Sigmoid colon (tissue), 7 donors: ENCODE data around the gene WASF3. TPM values are rescaled to one million over a fixed set of nuclear protein-coding genes. Genes with fewer than 3 reads are reported as not detected.

Experiments used
- DNase-seq: peaks from one replicate; pipeline ENCODE4 v3.0.0-alpha.2; 2019
- H3K27ac ChIP-seq, 4 donors: fragments of 200-600 bp; sonication (generic); one replicate each; pipeline ENCODE4 v1.5.1; 2016 to 2019; ENCODE audit warnings: mild to moderate bottlenecking in 1 of 4
- H3K27me3 ChIP-seq, 3 donors: fragments of 200-600 bp; sonication (generic); one replicate each; pipeline ENCODE4 v1.5.1; 2019; ENCODE audit warnings: mild to moderate bottlenecking in 1 of 3
- H3K36me3 ChIP-seq, 4 donors: fragments of 200-600 bp; sonication (generic); one replicate each; pipeline ENCODE4 v1.5.1; 2016 to 2019
- H3K4me1 ChIP-seq, 4 donors: fragments of 200-600 bp; sonication (generic); one replicate each; pipeline ENCODE4 v1.5.1; 2017 to 2019
- H3K4me3 ChIP-seq, 4 donors: fragments of 200-600 bp; sonication (generic); one replicate each; pipeline ENCODE4 v1.5.1; 2017 to 2019; ENCODE audit warnings: mild to moderate bottlenecking in 2 of 4, moderate library complexity in 1 of 4
- H3K9me3 ChIP-seq, 4 donors: fragments of 200-600 bp in 3 of 4; sonication (generic) in 3 of 4; one replicate each; pipeline versions ENCODE4 v1.5.1 to v1.6.1; 2013 to 2019
- EP300 ChIP-seq, 4 donors: sonication (generic); formaldehyde crosslinking; IDR thresholded peaks; one replicate each; pipeline ENCODE4 v1.6.1; 2017; ENCODE audit warnings: antibody characterized with exemption in 4 of 4
- POLR2A ChIP-seq, 2 donors: fragments of 450-650 bp; IDR thresholded peaks; one replicate each; pipeline ENCODE4 v1.6.1; 2016; ENCODE audit warnings: antibody characterized with exemption in 2 of 2, mild to moderate bottlenecking in 2 of 2, moderate library complexity in 2 of 2
- POLR2AphosphoS5 ChIP-seq, 4 donors: sonication (generic); formaldehyde crosslinking; IDR thresholded peaks; one replicate each; pipeline ENCODE4 v1.6.1; 2017; ENCODE audit warnings: antibody characterized with exemption in 4 of 4
- WGBS, 2 donors: extraction: QIAGEN DNeasy Blood & Tissue Kit; methylation state at CpG; one replicate each; pipeline ENCODE4 v1.1.7; 2013; 5-methylcytosine and 5-hydroxymethylcytosine counted together
- intact Hi-C: fragments of 100-400 bp; cut with DNase I; formaldehyde crosslinking; loops from one replicate; pipeline ENCODE4 v1.15.1; 2023
- polyA plus RNA-seq, 3 donors: library from polyadenylated mRNA; stranded (reverse); fragments of 200-250 nt; gene quantifications; one replicate each; pipeline ENCODE4 v1.2.3, GENCODE V29; 2013
- total RNA-seq, 4 donors: library from RNA; depleted of rRNA; stranded (reverse); fragments of >200 nt; gene quantifications; one replicate each; pipeline ENCODE4 v1.1.0, GENCODE V29; 2016
- TF ChIP-seq, protein P1 (sequence below), 4 experiments: fragments of 450-650 bp in 3 of 4; fragments of 200-600 bp in 1 of 4; IDR thresholded peaks; one replicate each; pipeline ENCODE4 v1.5.1; 2016 to 2019; ENCODE audit warnings: antibody characterized with exemption in 4 of 4, mild to moderate bottlenecking in 3 of 4, moderate library complexity in 2 of 4
- donor health status: healthy with polysubstance abuse.
- donor health status: Bipolar disorder and iron deficiency.
- donor health status: healthy.

Gene WASF3
- total and polyA plus RNA-seq, 7 donors = 0.92 to 17.1 (median 12.4) TPM

DNA sequence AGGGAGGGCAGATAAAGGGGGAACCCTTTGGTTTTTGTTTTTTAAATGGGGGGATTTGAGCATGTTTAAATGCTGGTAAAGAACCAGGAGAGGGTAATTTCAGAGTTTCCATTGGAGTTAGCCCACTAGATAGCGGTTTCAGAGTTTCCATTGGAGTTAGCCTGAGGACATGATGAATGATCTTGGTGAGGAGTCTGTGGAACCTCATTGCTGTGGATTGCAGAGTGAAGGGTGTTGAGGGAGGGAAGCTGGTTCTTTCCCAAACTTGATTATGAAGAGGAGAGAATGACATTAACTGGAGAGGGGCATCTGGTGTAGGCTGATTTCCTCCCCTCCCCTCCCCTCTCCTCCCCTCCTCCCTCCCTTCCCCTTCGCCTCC is 5.0 kb downstream of the WASF3 start:
- intact Hi-C loops = no loop called here
- 85 to 88% methylated on average over 1 of the region's 2 CpGs for WGBS, 2 donors
- Histone ChIP-seq H3K9me3 (no peaks in the 10 kb centered on the region), H3K36me3 (no peaks in the 10 kb centered on the region), H3K4me1 (peaks cover 0 to 11% (median 4%) of the 10 kb centered on the region in 4 donors), H3K27me3 (no peaks in the 10 kb centered on the region), H3K4me3 (no peak overlapping the region), H3K27ac (no peak overlapping the region)
- no peak for DNase-seq
- TF ChIP-seq POLR2AphosphoS5 (IDR thresholded peaks at IDR 0.05) (no peak), EP300 (IDR thresholded peaks at IDR 0.05) (no peak), POLR2A (IDR thresholded peaks at IDR 0.05) (no peak)
- TF ChIP-seq, protein P1, sequence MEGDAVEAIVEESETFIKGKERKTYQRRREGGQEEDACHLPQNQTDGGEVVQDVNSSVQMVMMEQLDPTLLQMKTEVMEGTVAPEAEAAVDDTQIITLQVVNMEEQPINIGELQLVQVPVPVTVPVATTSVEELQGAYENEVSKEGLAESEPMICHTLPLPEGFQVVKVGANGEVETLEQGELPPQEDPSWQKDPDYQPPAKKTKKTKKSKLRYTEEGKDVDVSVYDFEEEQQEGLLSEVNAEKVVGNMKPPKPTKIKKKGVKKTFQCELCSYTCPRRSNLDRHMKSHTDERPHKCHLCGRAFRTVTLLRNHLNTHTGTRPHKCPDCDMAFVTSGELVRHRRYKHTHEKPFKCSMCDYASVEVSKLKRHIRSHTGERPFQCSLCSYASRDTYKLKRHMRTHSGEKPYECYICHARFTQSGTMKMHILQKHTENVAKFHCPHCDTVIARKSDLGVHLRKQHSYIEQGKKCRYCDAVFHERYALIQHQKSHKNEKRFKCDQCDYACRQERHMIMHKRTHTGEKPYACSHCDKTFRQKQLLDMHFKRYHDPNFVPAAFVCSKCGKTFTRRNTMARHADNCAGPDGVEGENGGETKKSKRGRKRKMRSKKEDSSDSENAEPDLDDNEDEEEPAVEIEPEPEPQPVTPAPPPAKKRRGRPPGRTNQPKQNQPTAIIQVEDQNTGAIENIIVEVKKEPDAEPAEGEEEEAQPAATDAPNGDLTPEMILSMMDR (IDR thresholded peaks at IDR 0.05) = no peak

DNA sequence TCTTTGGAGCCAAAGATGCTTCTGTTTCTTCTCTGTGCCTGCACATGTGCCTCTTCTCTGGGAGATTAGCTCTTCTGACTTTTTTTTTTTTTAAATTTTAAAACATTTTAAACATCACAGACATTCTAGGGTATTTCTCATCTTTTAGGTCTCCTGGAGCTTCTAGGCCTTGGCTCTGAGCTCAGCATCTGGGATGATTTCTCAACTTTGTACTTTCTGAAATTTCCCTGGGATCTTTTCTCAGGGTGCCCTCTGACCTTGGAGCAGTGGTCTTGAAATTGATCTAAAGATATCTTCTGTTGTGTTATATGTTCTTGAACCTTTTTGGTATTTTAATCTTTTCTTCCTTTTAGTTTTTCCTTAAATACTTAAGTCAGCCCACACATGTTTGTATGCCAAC is 6.2 kb downstream of the WASF3 start:
- no peak overlapping the region for H3K4me3 ChIP-seq
- intact Hi-C loops = no loop called here
- no peaks in the 10 kb centered on the region for H3K9me3 ChIP-seq
- TF ChIP-seq, protein P1 (IDR thresholded peaks at IDR 0.05) = no peak
- TF ChIP-seq POLR2A (IDR thresholded peaks at IDR 0.05) = no peak
- TF ChIP-seq POLR2AphosphoS5 (IDR thresholded peaks at IDR 0.05) = no peak
- TF ChIP-seq EP300 (IDR thresholded peaks at IDR 0.05) = no peak
- H3K27me3 ChIP-seq = no peaks in the 10 kb centered on the region
- no peak overlapping the region for H3K27ac ChIP-seq
- peaks cover 0 to 4% (median under 1%) of the 10 kb centered on the region in 4 donors for H3K4me1 ChIP-seq
- H3K36me3 ChIP-seq = no peaks in the 10 kb centered on the region
- no peak for DNase-seq

DNA sequence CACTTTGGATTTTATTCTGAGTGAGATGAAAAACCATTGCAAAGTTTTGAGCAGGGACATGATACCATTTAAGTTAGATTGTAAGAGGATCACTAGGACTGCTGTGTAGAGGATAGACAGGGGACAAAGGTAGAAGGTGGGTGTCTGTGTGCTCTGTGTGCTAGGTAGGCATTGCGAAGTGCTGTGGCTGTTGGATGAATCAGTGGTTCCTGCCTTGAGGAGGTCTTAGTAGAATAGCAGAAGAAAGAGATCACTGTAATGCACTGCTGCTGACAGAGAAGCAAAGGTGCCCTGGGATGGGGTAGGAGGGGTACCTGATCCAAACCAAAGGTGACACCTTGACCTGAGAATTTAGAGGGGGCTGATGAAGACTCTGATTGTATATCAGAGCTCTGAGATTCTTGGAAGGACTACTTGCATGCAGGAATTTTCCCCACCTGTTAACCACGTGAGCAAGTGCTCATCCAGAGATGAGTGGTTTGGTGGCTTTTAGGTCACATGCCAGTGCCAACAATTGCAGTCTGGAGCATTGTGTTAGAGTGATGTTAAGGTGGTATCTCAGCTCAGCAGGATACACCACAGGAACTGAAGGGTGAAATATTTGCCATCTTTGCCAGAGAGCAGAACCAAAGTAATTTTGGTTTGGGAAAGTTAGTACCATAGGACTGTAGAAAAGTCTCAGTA is 10.8 kb downstream of the WASF3 start:
- H3K9me3 ChIP-seq = no peaks in the 10 kb centered on the region
- H3K4me1 ChIP-seq = no peaks in the 10 kb centered on the region
- no peaks in the 10 kb centered on the region for H3K27me3 ChIP-seq
- no peak overlapping the region for H3K4me3 ChIP-seq
- H3K27ac ChIP-seq = no peak overlapping the region
- no peak for DNase-seq
- intact Hi-C loops = no loop called here
- TF ChIP-seq, protein P1 (IDR thresholded peaks at IDR 0.05) = no peak
- TF ChIP-seq POLR2AphosphoS5 (IDR thresholded peaks at IDR 0.05) = no peak
- no peak for TF ChIP-seq POLR2A (IDR thresholded peaks at IDR 0.05)
- TF ChIP-seq EP300 (IDR thresholded peaks at IDR 0.05) = no peak
- WGBS, 2 donors = 60 to 83% methylated on average over 2 of the region's 2 CpGs
- H3K36me3 ChIP-seq = no peaks in the 10 kb centered on the region

DNA sequence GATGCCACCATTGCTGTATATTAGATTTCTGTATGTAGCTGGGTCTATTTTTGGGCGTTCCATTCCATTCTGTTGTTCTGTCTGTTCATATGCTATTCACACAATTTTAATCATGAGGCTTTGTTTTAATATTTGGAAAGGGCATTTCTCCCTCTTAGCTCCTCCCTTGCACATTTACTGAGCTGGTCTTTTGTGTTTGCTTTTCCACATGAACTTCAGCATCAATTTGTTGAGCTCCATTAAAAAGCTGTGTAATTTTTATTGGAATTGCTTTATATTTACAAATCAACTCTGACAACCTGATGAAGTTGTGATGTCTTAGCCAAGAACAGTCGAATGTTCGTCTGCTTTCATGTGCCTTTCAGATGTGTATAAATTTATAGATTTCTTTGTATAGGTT is 14.0 kb downstream of the WASF3 start:
- H3K9me3 ChIP-seq = no peaks in the 10 kb centered on the region
- TF ChIP-seq POLR2AphosphoS5 (IDR thresholded peaks at IDR 0.05) (no peak), EP300 (IDR thresholded peaks at IDR 0.05) (no peak), POLR2A (IDR thresholded peaks at IDR 0.05) (no peak)
- TF ChIP-seq, protein P1 (IDR thresholded peaks at IDR 0.05) = no peak
- 58 to 83% methylated on average over 3 of the region's 3 CpGs for WGBS, 2 donors
- no peak for DNase-seq
- no peaks in the 10 kb centered on the region for H3K4me1 ChIP-seq
- H3K27me3 ChIP-seq = no peaks in the 10 kb centered on the region
- no peak overlapping the region for H3K27ac ChIP-seq
- no peaks in the 10 kb centered on the region for H3K36me3 ChIP-seq
- intact Hi-C loops = no loop called here
- no peak overlapping the region for H3K4me3 ChIP-seq

DNA sequence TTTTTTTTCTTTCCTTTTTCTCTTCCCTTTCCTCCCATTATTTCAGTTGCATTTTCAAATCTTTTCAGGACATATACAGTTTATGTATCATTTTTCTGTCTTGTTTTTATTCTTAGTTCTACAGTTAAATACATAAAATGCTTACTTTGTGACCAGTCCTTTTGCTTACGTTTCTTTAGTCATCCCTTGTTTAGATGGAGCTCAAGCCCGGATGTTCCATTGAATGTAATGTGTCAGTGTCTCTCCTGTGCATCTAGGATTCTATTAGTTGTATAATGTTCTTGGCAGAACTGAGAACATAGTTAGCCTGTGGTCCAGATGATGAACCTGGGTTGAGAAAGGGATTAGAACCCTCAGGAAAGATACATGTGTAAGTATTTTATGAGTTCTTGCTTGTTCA is 17.8 kb downstream of the WASF3 start:
- H3K27me3 ChIP-seq = no peaks in the 10 kb centered on the region
- 87 to 96% methylated on average over 2 of the region's 2 CpGs for WGBS, 2 donors
- H3K36me3 ChIP-seq = no peaks in the 10 kb centered on the region
- H3K27ac ChIP-seq = no peak overlapping the region
- no peak overlapping the region for H3K4me3 ChIP-seq
- H3K9me3 ChIP-seq = no peaks in the 10 kb centered on the region
- no peaks in the 10 kb centered on the region for H3K4me1 ChIP-seq
- DNase-seq = no peak
- intact Hi-C loops = no loop called here
- TF ChIP-seq EP300 (IDR thresholded peaks at IDR 0.05) (no peak), POLR2A (IDR thresholded peaks at IDR 0.05) (no peak), POLR2AphosphoS5 (IDR thresholded peaks at IDR 0.05) (no peak)
- TF ChIP-seq, protein P1 (IDR thresholded peaks at IDR 0.05) = no peak
